BE2C (cell line): Measurements from ENCODE around the gene FAM25G.

ENCODE experiments used
- DNase-seq: peaks from one replicate; pipeline ENCODE4 v3.0.0-alpha.2; 2020
- H3K27me3 ChIP-seq: fragments of 250-450 bp; sonication (Bioruptor Pico); 2 replicates; pipeline ENCODE4 v1.5.1; 2020; ENCODE audit warnings: mild to moderate bottlenecking
- H3K36me3 ChIP-seq: fragments of 250-450 bp; sonication (Bioruptor Pico); 2 replicates; pipeline ENCODE4 v1.5.1; 2020; ENCODE audit warnings: mild to moderate bottlenecking
- H3K4me1 ChIP-seq: fragments of 250-450 bp; sonication (Bioruptor Pico); 2 replicates; pipeline ENCODE4 v1.5.1; 2020
- H3K4me3 ChIP-seq: 2 replicates; pipeline ENCODE4 v1.5.1; 2011; ENCODE audit warnings: low read depth, low read length
- H3K9me3 ChIP-seq: fragments of 250-450 bp; sonication (Bioruptor Pico); 2 replicates; pipeline ENCODE4 v1.5.1; 2020
- TF ChIP-seq, protein P1 (sequence below): IDR thresholded peaks from 2 replicates; pipeline ENCODE4 v1.5.1; 2012; ENCODE audit warnings: mild to moderate bottlenecking, low read depth, low read length

The FAM25G gene

DNA sequence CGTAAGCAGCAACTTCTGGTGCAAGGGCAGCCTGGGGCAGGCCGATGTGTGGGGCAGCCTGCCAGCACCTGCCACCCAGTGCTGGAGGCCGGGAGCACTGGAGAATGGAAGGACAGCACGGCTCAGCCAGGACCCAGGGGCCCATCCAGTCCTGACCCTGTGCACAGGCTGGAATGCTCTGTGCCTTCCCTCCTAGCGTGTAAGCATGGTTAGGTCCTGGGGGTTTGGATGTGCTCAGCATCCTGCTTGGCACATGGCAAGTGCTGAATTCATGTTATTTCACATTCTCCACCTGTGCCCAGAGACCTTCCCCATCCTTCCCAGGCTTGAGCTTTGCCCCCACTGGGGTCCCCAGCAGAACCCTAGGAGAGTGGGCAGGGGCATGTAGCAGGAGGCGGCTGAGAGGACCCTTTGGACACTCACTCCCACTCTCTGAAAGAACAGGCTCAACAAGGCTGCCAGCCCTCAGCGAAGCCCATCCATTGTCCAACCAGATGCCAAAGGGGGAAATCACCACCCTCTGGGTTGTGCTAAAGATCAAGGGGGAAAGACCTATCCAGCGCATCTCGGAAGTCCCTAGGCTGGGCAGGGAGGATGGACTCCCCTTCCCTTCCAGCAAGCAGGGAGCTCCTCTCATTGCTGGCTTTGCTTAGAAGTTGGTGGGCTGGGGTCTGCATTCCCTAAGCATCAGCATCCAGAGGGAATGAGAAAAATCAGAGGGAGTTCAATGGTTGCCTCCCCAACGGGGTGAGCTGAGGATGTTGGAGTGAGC lies 37.3 kb downstream of the FAM25G start:
- no peak for DNase-seq

GRCh38 chr10:47453141-47454007 lies 38.1 kb downstream of the FAM25G start:
- DNase-seq, result no peak
- no peak overlapping the region for H3K4me3 ChIP-seq

More for the DNA sequence above, 37.3 kb downstream of the FAM25G start:
- Histone ChIP-seq H3K27me3 (no peaks in the 10 kb centered on the region), H3K9me3 (no peaks in the 10 kb centered on the region), H3K36me3 (no peaks in the 10 kb centered on the region), H3K4me3 (no peak overlapping the region), H3K4me1 (no peaks in the 10 kb centered on the region)
- TF ChIP-seq, protein P1, sequence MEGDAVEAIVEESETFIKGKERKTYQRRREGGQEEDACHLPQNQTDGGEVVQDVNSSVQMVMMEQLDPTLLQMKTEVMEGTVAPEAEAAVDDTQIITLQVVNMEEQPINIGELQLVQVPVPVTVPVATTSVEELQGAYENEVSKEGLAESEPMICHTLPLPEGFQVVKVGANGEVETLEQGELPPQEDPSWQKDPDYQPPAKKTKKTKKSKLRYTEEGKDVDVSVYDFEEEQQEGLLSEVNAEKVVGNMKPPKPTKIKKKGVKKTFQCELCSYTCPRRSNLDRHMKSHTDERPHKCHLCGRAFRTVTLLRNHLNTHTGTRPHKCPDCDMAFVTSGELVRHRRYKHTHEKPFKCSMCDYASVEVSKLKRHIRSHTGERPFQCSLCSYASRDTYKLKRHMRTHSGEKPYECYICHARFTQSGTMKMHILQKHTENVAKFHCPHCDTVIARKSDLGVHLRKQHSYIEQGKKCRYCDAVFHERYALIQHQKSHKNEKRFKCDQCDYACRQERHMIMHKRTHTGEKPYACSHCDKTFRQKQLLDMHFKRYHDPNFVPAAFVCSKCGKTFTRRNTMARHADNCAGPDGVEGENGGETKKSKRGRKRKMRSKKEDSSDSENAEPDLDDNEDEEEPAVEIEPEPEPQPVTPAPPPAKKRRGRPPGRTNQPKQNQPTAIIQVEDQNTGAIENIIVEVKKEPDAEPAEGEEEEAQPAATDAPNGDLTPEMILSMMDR, result no peak

DNA sequence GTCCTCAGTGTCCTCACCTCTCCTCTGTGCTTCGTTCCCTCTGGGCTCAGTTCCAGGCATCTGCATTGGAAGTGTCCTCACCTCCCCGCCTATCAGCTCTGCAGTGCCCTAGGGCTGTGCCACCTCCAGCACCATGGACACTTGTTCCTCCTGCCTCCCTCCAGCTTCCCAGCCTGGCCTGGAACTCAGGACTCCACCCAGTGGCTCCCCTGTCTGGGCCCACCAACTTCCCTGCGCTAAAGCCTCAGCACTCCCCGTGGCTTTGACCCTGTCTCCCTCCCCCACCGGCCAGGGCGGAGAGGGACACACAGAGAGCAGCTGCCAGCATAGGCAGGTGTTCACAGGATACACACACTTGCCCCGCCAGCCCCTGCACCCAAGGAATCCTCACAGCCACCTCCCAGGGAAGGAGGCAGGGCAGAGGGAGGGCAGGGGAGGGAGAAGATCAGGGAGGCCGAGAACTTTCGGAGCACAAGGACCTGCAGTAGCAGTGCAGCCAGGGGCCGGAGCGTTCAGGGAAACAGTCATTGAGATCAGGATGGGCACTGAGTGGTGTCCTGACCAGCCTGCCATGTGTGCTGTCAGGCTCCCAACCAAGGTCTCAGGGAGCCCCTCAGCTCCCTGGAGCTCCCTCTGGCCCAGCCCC lies 38.9 kb downstream of the FAM25G start:
- no peaks in the 10 kb centered on the region for H3K27me3 ChIP-seq
- H3K9me3 ChIP-seq, result no peaks in the 10 kb centered on the region
- no peaks in the 10 kb centered on the region for H3K36me3 ChIP-seq
- H3K4me1 ChIP-seq, result no peaks in the 10 kb centered on the region
- TF ChIP-seq, protein P1, result no peak
- no peak overlapping the region for H3K4me3 ChIP-seq
- DNase-seq, result no peak

More at GRCh38 chr10:47453141-47454007, 38.1 kb downstream of the FAM25G start:
- no peaks in the 10 kb centered on the region for H3K9me3 ChIP-seq
- H3K27me3 ChIP-seq, result no peaks in the 10 kb centered on the region
- H3K36me3 ChIP-seq, result no peaks in the 10 kb centered on the region
- H3K4me1 ChIP-seq, result no peaks in the 10 kb centered on the region
- TF ChIP-seq, protein P1, result no peak

GRCh38 chr10:47451998-47452494 lies 39.5 kb downstream of the FAM25G start:
- H3K9me3 ChIP-seq, result no peaks in the 10 kb centered on the region
- TF ChIP-seq, protein P1, result no peak
- DNase-seq, result no peak
- H3K4me1 ChIP-seq, result no peaks in the 10 kb centered on the region
- no peak overlapping the region for H3K4me3 ChIP-seq
- H3K36me3 ChIP-seq, result no peaks in the 10 kb centered on the region
- no peaks in the 10 kb centered on the region for H3K27me3 ChIP-seq

DNA sequence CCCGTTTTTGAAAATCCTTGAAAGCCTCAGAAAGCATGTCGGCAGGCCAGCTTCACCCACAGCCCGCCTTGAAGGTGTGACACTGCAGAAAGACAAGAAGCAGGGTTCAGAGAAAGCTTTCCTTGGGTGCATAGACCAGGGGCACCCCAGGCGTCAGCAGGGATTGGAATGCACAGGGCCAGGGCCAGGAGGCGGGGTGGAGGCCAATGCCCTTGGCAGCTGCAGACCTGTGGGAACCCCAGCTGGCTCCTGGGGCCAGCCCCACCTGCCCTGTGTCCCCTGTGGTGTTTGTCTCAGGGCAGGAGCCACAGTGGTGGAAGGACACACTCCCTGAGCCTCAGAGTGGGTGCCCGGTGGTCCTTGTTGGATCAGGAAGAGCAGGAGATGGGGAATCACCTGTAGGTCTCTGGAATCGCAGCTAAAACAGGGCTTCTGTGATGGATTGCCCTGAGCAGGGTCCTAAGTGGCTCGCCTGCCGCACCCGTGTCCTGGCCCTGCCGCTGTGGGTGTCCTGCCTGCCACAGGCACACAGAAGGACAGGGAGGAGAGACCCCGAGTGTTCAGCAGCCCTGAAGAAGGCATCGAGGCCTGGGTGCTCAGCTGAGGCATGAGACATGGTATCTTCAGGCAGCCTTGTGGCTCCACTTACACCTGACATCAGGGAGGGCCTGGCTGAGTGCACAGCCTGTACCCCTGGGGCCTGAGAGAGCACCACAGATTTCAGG lies 40.1 kb downstream of the FAM25G start:
- TF ChIP-seq, protein P1, result no peak
- Histone ChIP-seq H3K4me3 (no peak overlapping the region), H3K36me3 (no peaks in the 10 kb centered on the region), H3K4me1 (no peaks in the 10 kb centered on the region), H3K9me3 (no peaks in the 10 kb centered on the region), H3K27me3 (no peaks in the 10 kb centered on the region)
- no peak for DNase-seq
